Upper lobe of right lung (tissue), 1 donor: ENCODE data around the gene SMCO3. TPM values are rescaled to one million over a fixed set of nuclear protein-coding genes. Genes with fewer than 3 reads are reported as not detected.

Source experiments
- ATAC-seq: fragments of 200-7000 bp; cut with Tn5 transposase; one replicate; pipeline ENCODE4 v1.9.1; 2020; ENCODE audit warnings: mild to moderate bottlenecking, moderate library complexity
- DNase-seq: peaks from one replicate; pipeline ENCODE4 v3.0.0-alpha.2; 2020
- H3K27ac ChIP-seq: fragments of 200-600 bp; one replicate; pipeline ENCODE4 v1.8.0; 2022
- H3K27me3 ChIP-seq: fragments of 200-600 bp; one replicate; pipeline ENCODE4 v1.8.0; 2022; ENCODE audit warnings: mild to moderate bottlenecking
- H3K36me3 ChIP-seq: fragments of 200-600 bp; one replicate; pipeline ENCODE4 v1.8.0; 2022
- H3K4me1 ChIP-seq: fragments of 200-600 bp; one replicate; pipeline ENCODE4 v1.8.0; 2022
- H3K4me3 ChIP-seq: fragments of 200-600 bp; one replicate; pipeline ENCODE4 v1.8.0; 2022; ENCODE audit warnings: mild to moderate bottlenecking
- H3K9me3 ChIP-seq: fragments of 200-600 bp; one replicate; pipeline ENCODE4 v1.8.0; 2022
- intact Hi-C: fragments of 100-400 bp; cut with DNase I; formaldehyde crosslinking; loops from one replicate; pipeline ENCODE4 v1.11.0; 2022
- total RNA-seq: library from RNA; stranded (reverse); fragmentation: NEBNext Ultra II Directional; extraction: Animal tissue kit (Norgen Biotek cat#: 25700); gene quantifications from one replicate; pipeline ENCODE4 v1.2.1, GENCODE V29; 2021
- TF ChIP-seq, protein P1 (sequence below): fragments of 200-600 bp; IDR thresholded peaks from one replicate; pipeline ENCODE4 v1.8.0; 2022; ENCODE audit warnings: antibody characterized with exemption
- donor health status: DM: no; HTN: yes; CAD: no; lungs with severe emphysema.

SMCO3 gene
- total RNA-seq, 1 donor from 2014 or later, result 1.9 TPM

DNA sequence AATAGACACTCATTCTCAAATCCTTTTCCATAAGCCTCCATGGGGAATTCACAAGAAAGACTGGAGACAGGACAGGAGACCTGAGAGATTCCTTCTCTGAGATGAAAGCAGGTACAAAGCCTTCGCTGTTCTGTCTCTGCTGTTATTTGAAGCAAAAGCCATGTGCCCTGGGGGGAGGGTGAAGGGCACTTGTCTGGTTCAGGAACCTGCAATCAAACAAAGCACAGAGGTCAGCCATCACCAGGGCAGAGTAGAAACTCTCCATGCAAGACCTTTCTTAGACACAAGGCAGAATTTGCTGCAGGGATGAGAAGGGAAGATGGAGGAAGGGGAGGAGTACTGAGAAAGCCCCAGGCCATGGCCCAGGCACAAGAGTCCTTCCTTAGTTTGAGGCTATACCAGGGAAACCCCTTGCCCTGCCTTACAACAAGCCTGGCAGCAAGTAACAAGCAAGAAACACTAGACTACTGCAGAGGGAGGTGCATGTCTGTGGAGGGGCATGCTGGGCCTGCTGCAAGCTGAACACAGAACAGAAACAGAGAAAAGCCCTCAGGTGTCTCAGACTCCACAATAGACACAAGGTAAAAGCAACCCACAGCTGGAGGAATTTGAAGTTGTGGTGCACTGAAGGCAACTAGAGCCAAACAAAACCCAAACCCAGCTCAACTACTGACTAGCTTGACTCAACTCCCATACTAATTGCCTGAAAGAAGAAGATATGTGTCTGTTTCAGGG is 37.1 kb upstream of the SMCO3 start:
- TF ChIP-seq, protein P1, sequence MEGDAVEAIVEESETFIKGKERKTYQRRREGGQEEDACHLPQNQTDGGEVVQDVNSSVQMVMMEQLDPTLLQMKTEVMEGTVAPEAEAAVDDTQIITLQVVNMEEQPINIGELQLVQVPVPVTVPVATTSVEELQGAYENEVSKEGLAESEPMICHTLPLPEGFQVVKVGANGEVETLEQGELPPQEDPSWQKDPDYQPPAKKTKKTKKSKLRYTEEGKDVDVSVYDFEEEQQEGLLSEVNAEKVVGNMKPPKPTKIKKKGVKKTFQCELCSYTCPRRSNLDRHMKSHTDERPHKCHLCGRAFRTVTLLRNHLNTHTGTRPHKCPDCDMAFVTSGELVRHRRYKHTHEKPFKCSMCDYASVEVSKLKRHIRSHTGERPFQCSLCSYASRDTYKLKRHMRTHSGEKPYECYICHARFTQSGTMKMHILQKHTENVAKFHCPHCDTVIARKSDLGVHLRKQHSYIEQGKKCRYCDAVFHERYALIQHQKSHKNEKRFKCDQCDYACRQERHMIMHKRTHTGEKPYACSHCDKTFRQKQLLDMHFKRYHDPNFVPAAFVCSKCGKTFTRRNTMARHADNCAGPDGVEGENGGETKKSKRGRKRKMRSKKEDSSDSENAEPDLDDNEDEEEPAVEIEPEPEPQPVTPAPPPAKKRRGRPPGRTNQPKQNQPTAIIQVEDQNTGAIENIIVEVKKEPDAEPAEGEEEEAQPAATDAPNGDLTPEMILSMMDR, result no peak
- H3K9me3 ChIP-seq, result no peaks in the 10 kb centered on the region
- H3K4me1 ChIP-seq, result peaks cover 15% of the 10 kb centered on the region
- no peak overlapping the region for H3K27ac ChIP-seq
- intact Hi-C loops, result no loop called here
- H3K36me3 ChIP-seq, result no peaks in the 10 kb centered on the region
- H3K4me3 ChIP-seq, result no peak overlapping the region
- no peak for DNase-seq
- no peaks in the 10 kb centered on the region for H3K27me3 ChIP-seq
- no peak for ATAC-seq

DNA sequence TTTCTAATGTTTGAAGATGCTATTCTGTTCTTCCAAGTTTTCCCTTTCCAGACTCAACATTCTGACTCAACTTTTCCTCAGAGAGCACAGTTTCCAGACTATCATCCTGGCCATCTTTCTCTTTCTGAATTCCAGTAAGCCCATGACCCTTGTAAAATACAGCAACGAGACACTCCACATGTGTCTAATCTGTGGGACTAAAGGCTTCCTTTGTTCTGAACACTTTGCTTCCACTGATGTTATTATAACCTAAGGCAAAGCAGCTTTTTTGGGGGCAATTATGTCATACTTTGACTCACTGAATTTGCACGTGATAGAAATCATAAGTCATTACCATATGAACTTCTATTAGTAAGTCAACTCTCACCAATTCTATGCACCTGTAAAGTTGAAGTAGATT is 35.7 kb upstream of the SMCO3 start:
- DNase-seq (no peak), ATAC-seq (no peak)
- H3K27ac ChIP-seq, result no peak overlapping the region
- H3K27me3 ChIP-seq, result no peaks in the 10 kb centered on the region
- TF ChIP-seq, protein P1, result no peak
- no peaks in the 10 kb centered on the region for H3K9me3 ChIP-seq
- no peaks in the 10 kb centered on the region for H3K36me3 ChIP-seq
- H3K4me3 ChIP-seq, result no peak overlapping the region
- intact Hi-C loops, result loop anchor here (5.0 kb wide), 1 partner anchor 148 kb away; no protein-coding TSS in a partner anchor
- H3K4me1 ChIP-seq, result peaks cover 22% of the 10 kb centered on the region

DNA sequence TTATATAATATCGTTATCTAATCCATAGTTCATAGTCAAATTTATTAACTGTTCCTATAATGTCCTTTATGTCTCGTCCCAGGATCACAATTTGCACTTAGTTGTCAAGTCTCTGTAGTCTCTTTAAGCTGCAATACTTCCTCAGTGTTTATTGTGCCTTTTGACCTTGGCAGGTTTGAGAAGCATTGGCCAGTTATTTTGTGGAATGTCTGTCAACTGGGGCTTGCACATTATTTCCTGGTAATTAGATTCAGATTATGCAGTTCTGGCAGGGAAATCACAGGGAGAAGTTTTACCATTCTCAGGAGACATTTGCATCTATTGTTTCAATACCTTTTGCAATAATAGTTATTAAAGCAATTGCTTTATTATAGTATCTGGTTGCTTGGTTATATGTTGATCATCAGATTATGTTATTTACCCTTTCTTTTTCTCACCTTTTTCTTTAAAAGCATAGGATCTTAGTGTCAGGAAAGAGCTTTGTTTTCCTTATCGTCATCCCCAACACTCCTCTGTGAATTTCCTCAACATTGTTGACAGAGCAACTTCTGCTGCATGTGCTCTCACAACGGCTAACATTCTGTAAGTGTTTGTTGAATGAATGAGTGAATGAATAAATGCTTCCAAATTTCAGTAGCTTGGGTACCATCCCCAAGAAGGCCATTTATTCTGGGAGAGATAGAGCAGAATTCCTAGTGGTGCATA is 33.0 kb upstream of the SMCO3 start:
- intact Hi-C loops, result loop anchor here (5.0 kb wide), 1 partner anchor 150 kb away; no protein-coding TSS in a partner anchor
- DNase-seq (no peak), ATAC-seq (no peak)
- no peak overlapping the region for H3K4me3 ChIP-seq
- TF ChIP-seq, protein P1, result no peak
- no peak overlapping the region for H3K27ac ChIP-seq
- no peaks in the 10 kb centered on the region for H3K27me3 ChIP-seq
- H3K4me1 ChIP-seq, result peaks cover 29% of the 10 kb centered on the region
- no peaks in the 10 kb centered on the region for H3K36me3 ChIP-seq
- no peaks in the 10 kb centered on the region for H3K9me3 ChIP-seq

DNA sequence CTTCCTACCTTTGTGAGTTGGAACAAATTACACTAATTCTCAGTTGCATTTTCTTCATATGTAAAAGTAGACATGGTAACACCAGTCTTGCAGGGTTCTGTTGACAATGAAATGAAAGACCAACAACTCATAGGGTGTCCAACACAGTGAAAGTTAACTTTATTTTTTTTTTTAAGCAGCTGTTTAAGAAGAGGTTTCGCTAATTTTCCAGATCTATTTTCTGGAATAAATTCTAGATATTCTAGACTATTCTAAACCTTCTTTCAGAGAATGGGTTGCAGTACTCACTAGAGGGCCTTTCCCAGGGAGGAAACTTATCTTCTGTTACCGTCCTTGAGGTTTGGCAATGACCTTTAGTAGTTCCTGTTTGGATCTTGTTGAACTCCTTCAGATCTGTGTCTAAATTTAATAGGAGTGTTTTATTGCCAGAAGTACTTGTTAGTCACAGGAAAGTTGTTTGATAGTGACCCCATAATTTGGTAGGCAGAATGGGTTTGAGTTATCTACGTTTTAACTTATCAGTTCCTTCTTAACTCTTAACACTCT is 32.1 kb upstream of the SMCO3 start:
- H3K27me3 ChIP-seq, result no peaks in the 10 kb centered on the region
- no peaks in the 10 kb centered on the region for H3K9me3 ChIP-seq
- intact Hi-C loops, result loop anchor here (5.0 kb wide), 1 partner anchor 151 kb away; no protein-coding TSS in a partner anchor
- H3K36me3 ChIP-seq, result no peaks in the 10 kb centered on the region
- peaks cover 39% of the 10 kb centered on the region for H3K4me1 ChIP-seq
- TF ChIP-seq, protein P1, result no peak
- no peak overlapping the region for H3K4me3 ChIP-seq
- ATAC-seq (peak; percentile 75), DNase-seq (no peak)
- H3K27ac ChIP-seq, result peak overlapping the region; percentile 48

DNA sequence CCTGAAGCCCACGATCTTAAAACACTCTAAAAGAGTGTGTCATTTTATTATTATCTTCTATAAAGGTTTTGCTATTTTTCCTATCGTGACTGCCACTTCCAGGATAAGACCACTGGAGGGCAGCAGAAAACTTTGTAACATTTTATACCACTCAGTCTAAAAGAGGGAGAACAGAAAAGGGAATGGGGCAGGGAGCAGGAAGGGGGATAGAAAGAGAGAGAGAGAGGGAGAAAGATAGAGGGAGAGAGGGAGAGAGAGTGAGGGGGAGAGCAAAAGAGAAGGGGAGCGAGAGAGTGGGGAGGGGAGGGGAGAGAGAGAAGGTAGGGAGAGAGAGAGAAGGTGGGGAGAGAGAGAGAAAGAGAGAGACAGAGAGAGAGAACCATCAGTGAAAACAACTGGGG is 31.4 kb upstream of the SMCO3 start:
- H3K36me3 ChIP-seq, result no peaks in the 10 kb centered on the region
- no peaks in the 10 kb centered on the region for H3K27me3 ChIP-seq
- H3K27ac ChIP-seq, result peak overlapping the region; percentile 39
- H3K9me3 ChIP-seq, result no peaks in the 10 kb centered on the region
- ATAC-seq (peak; percentile 82), DNase-seq (no peak)
- no peak overlapping the region for H3K4me3 ChIP-seq
- intact Hi-C loops, result loop anchor here (5.0 kb wide), 1 partner anchor 152 kb away; no protein-coding TSS in a partner anchor
- H3K4me1 ChIP-seq, result peaks cover 40% of the 10 kb centered on the region
- TF ChIP-seq, protein P1, result peak; percentile 77
